Measurements from ENCODE around the gene FOXE1.

Gene FOXE1

DNA sequence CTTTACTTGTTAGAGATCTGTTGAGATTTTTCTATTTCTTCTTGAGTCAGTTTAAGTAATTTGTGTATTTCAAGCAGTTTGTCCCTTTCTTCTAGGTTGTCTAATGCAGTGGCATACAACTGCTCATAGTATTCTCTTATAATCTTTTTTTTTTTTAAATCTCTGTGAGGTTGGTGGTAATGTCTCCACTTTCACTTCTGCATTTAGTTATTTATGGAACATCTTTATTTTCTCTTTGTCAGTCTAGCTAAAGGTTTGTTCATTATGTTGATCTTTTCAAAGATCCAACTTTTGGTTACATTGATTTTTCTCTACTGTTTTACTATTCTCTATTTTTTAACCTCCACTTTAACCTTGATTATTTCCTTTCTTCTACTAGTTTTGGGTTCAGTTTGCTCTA, 13.8 kb downstream of the FOXE1 start:
- no peak for DNase-seq (ENCODE audit: low spot score)

GRCh38 chr9:97868859-97869258, 15.8 kb downstream of the FOXE1 start:
- no peak for DNase-seq (ENCODE audit: low spot score)

- no peak for DNase-seq (ENCODE audit: low spot score)
Observed at GRCh38 chr9:97873425-97873824, 20.4 kb downstream of the FOXE1 start.

DNA sequence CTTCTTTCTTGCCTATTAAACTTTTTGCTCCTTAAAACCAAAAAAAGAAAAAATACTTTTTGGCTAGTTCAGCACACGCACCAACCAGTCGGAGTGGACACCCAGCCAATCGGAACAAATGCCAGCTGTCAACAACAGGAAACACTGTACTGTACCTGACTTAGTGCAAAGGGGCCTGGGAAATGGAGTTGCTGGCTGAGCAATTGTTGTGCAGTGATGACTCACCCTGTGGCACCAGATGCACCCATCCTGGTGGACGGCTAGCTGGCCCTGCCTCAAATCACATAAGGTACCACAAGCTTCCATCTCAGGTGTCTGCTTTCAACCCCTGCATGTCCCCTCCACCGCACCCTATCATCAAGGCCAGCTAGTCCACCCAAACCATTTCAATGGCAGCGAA, 20.9 kb downstream of the FOXE1 start:
- no peak for DNase-seq (ENCODE audit: low spot score)

GRCh38 chr9:97874624-97875023, 21.6 kb downstream of the FOXE1 start:
- DNase-seq (ENCODE audit: low spot score): no peak

GRCh38 chr9:97875111-97875510, 22.1 kb downstream of the FOXE1 start:
- DNase-seq (ENCODE audit: low spot score): no peak

DNA sequence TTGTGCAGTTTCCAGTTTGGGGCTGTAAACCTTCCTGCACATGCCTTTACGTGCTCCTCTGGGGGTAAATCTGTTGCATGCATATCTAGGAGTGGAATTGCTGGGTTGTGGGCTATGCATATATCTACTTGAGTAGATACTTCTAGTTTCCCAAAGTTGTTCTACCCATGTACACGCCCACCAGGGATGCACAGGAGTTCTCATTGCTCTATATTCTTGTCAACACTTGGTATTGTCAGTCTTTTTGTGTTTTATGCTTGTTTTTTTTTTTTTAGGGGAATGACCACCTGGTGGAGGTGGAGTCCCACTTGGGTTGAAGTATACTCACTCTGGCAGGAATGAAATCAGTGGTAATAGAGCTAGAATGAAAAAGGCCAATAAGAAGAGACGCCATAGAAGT, 23.0 kb downstream of the FOXE1 start:
- DNase-seq (ENCODE audit: low spot score): no peak

- no peak for DNase-seq (ENCODE audit: low spot score)
Observed at GRCh38 chr9:97880336-97880735, 27.3 kb downstream of the FOXE1 start.

GRCh38 chr9:97889941-97890887, 37.2 kb downstream of the FOXE1 start:
- DNase-seq (ENCODE audit: low spot score): peak; percentile 60

- no peak for DNase-seq (ENCODE audit: low spot score)
Observed at GRCh38 chr9:97891736-97892135, 38.7 kb downstream of the FOXE1 start.

- no peak for DNase-seq (ENCODE audit: low spot score)
Observed at GRCh38 chr9:97892421-97892820, 39.4 kb downstream of the FOXE1 start.

DNA sequence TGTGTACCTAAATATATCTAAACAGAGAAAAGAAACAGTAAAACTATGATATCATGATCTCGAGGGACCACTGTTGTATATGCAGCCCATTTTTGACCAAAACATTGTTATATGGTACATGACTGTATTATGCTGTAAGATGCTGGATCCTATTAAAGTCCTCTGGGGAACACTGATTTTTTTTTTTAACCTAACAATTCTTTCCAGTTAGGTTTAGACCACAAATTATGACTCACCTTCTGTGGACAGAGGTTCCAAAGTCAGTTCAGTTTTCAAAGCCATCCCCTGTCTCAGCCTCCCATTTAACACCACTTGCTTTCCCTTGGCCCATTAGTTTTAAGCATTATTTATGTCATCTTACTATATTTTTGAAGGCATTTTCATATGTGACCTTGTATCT, 42.2 kb downstream of the FOXE1 start:
- no peak for DNase-seq (ENCODE audit: low spot score)

GRCh38 chr9:97895695-97896332, 42.8 kb downstream of the FOXE1 start:
- no peak for DNase-seq (ENCODE audit: low spot score)

GRCh38 chr9:97900103-97900737, 47.2 kb downstream of the FOXE1 start:
- DNase-seq (ENCODE audit: low spot score): no peak

- peak; percentile 65 for DNase-seq (ENCODE audit: low spot score)
Observed at GRCh38 chr9:97900738-97901565, 47.9 kb downstream of the FOXE1 start.

DNA sequence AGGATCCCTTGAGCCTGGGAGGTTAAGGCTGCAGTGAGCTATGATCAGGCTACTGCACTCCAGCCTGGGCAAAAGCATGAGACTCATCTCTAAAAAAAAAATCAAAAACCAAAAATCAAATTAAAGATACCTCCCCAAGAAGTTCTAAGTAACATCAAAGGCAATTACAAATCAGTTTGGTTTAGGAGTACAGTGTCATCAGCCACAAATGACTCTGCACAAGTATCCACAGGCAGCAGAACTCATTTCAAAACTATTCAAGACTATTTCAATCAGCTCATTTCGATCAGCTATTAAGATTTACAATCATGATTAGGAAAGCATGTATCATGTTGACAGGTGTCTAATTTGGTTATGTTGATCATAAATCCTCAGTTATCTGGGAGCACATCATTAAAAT, 50.2 kb downstream of the FOXE1 start:
- DNase-seq (ENCODE audit: low spot score): no peak

DNA sequence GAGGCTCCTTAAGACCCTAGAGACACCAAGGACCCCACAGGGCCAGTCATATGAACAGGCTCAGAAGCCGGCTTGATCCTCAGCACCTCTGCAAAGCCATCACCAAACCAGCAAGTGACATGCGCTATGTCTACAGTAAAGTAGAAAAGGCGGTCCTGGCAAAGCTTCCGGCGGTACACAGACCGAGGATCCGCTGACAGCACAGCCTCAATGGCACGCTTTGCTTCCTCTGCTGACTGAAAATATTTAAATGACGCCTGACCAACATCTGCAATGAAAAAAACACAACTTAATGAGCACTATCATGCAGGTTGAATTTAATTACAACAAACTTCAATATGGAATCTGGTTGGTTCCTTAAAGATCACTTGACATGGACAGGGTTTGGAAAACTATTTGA, 51.7 kb downstream of the FOXE1 start:
- DNase-seq (ENCODE audit: low spot score): no peak

GRCh38 chr9:97905228-97905627, 52.2 kb downstream of the FOXE1 start:
- no peak for DNase-seq (ENCODE audit: low spot score)
